ENCODE measurements around the gene TRAPPC6A. TPM values are rescaled to one million over a fixed set of nuclear protein-coding genes. Genes with fewer than 3 reads are reported as not detected.

TRAPPC6A gene
- total and polyA plus RNA-seq, 2 of the 13 experiments (the other 11 are each of a cell fraction or from before 2014, with no cell fraction given): 6.5 to 21.0 TPM

DNA sequence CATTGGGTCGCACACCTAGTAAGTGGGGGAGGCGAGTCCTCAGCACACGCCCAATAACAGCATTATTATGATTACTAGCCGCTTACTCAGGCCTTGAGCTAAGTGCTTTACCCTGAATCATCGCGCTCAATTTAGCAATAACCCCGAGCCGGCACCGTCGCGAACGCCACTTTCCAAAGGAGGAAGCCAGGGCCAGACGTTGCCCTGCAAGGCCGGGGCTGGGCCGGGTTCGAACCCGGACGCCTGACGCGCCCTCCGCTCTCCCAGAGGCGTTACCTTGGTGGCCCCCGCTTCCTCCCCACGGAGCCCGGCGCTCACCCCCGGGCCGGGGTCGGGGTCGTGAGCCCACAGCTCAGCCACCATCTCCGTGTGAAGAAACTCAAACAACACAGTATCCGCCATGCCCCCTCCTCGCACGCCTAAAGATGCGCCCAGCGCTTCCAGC, at the start of gene TRAPPC6A (continued):
- TF ChIP-seq, protein P1, sequence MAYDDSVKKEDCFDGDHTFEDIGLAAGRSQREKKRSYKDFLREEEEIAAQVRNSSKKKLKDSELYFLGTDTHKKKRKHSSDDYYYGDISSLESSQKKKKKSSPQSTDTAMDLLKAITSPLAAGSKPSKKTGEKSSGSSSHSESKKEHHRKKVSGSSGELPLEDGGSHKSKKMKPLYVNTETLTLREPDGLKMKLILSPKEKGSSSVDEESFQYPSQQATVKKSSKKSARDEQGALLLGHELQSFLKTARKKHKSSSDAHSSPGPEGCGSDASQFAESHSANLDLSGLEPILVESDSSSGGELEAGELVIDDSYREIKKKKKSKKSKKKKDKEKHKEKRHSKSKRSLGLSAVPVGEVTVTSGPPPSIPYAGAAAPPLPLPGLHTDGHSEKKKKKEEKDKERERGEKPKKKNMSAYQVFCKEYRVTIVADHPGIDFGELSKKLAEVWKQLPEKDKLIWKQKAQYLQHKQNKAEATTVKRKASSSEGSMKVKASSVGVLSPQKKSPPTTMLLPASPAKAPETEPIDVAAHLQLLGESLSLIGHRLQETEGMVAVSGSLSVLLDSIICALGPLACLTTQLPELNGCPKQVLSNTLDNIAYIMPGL (CRISPR knock-in tag; IDR thresholded peaks at IDR 0.05; ENCODE audit: borderline replicate concordance in 1 of 2, low read depth in 1 of 2): peak in 1 of 2 experiments; percentile 54; a peak in 1 of 4 replicates
- TF ChIP-seq HMGA1 (CRISPR knock-in tag; conservative IDR thresholded peaks at IDR 0.05) (no peak), SIN3A (IDR thresholded peaks at IDR 0.05; ENCODE audit: borderline replicate concordance, low read depth, low read length) (no peak), PPARG (CRISPR knock-in tag; conservative IDR thresholded peaks at IDR 0.05) (0 out of 2 replicates have a peak, but pooled peaks have one; percentile 18), TARDBP (CRISPR knock-in tag; IDR thresholded peaks at IDR 0.05) (0 out of 2 replicates have a peak, but pooled peaks have one; percentile 32), BCL6 (CRISPR knock-in tag; IDR thresholded peaks at IDR 0.05) (no peak), NBN (conservative IDR thresholded peaks at IDR 0.05) (no peak), ZNF775 (CRISPR knock-in tag; IDR thresholded peaks at IDR 0.05; ENCODE audit: borderline replicate concordance) (no peak), ARHGAP35 (CRISPR knock-in tag; IDR thresholded peaks at IDR 0.05; ENCODE audit: borderline replicate concordance) (no peak; the same call in 1 of the 2 replicates), SSRP1 (CRISPR knock-in tag; IDR thresholded peaks at IDR 0.05) (no peak), SIN3B (IDR thresholded peaks at IDR 0.05; ENCODE audit: low read length) (no peak), PHF20 (CRISPR knock-in tag; IDR thresholded peaks at IDR 0.05) (no peak), IKZF1 (IDR thresholded peaks at IDR 0.05) (no peak), POLR2AphosphoS5 (IDR thresholded peaks at IDR 0.05; ENCODE audit: low read depth, low read length) (peak; percentile 74), FLYWCH1 (CRISPR knock-in tag; IDR thresholded peaks at IDR 0.05) (no peak), TRIM24 (CRISPR knock-in tag; IDR thresholded peaks at IDR 0.05) (no peak), ZNF431 (CRISPR knock-in tag; IDR thresholded peaks at IDR 0.05; ENCODE audit: borderline replicate concordance, low read depth) (no peak), PLRG1 (conservative IDR thresholded peaks at IDR 0.05) (no peak), NRL (CRISPR knock-in tag; IDR thresholded peaks at IDR 0.05; ENCODE audit: borderline replicate concordance) (no peak), ZNF768 (CRISPR knock-in tag; IDR thresholded peaks at IDR 0.05) (peak; percentile 67; the same call in 1 of the 2 replicates)
- TF ChIP-seq, protein P2, sequence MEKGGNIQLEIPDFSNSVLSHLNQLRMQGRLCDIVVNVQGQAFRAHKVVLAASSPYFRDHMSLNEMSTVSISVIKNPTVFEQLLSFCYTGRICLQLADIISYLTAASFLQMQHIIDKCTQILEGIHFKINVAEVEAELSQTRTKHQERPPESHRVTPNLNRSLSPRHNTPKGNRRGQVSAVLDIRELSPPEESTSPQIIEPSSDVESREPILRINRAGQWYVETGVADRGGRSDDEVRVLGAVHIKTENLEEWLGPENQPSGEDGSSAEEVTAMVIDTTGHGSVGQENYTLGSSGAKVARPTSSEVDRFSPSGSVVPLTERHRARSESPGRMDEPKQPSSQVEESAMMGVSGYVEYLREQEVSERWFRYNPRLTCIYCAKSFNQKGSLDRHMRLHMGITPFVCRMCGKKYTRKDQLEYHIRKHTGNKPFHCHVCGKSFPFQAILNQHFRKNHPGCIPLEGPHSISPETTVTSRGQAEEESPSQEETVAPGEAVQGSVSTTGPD (CRISPR knock-in tag; IDR thresholded peaks at IDR 0.05): no peak
- TF ChIP-seq, protein P3, sequence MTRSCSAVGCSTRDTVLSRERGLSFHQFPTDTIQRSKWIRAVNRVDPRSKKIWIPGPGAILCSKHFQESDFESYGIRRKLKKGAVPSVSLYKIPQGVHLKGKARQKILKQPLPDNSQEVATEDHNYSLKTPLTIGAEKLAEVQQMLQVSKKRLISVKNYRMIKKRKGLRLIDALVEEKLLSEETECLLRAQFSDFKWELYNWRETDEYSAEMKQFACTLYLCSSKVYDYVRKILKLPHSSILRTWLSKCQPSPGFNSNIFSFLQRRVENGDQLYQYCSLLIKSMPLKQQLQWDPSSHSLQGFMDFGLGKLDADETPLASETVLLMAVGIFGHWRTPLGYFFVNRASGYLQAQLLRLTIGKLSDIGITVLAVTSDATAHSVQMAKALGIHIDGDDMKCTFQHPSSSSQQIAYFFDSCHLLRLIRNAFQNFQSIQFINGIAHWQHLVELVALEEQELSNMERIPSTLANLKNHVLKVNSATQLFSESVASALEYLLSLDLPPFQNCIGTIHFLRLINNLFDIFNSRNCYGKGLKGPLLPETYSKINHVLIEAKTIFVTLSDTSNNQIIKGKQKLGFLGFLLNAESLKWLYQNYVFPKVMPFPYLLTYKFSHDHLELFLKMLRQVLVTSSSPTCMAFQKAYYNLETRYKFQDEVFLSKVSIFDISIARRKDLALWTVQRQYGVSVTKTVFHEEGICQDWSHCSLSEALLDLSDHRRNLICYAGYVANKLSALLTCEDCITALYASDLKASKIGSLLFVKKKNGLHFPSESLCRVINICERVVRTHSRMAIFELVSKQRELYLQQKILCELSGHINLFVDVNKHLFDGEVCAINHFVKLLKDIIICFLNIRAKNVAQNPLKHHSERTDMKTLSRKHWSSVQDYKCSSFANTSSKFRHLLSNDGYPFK (CRISPR knock-in tag; IDR thresholded peaks at IDR 0.05; ENCODE audit: borderline replicate concordance): no peak
- TF ChIP-seq, protein P4, sequence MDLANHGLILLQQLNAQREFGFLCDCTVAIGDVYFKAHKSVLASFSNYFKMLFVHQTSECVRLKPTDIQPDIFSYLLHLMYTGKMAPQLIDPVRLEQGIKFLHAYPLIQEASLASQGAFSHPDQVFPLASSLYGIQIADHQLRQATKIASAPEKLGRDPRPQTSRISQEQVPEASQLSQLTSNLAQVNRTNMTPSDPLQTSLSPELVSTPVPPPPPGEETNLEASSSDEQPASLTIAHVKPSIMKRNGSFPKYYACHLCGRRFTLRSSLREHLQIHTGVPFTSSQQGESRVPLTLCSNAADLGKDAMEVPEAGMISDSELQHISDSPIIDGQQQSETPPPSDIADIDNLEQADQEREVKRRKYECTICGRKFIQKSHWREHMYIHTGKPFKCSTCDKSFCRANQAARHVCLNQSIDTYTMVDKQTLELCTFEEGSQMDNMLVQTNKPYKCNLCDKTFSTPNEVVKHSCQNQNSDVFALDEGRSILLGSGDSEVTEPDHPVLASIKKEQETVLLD (CRISPR knock-in tag; IDR thresholded peaks at IDR 0.05; ENCODE audit: low read depth): no peak

All from HepG2 (cell line).